HG02571 (cell line): ENCODE measurements around the gene ATP6V1F.

Experiments
- ATAC-seq: cut with Tn5 transposase; IDR thresholded peaks from one replicate; pipeline ENCODE4 v1.9.1; 2021; ENCODE audit warnings: mild to moderate bottlenecking, moderate library complexity; ENCODE audit not compliant: unreplicated experiment

ATP6V1F gene

DNA sequence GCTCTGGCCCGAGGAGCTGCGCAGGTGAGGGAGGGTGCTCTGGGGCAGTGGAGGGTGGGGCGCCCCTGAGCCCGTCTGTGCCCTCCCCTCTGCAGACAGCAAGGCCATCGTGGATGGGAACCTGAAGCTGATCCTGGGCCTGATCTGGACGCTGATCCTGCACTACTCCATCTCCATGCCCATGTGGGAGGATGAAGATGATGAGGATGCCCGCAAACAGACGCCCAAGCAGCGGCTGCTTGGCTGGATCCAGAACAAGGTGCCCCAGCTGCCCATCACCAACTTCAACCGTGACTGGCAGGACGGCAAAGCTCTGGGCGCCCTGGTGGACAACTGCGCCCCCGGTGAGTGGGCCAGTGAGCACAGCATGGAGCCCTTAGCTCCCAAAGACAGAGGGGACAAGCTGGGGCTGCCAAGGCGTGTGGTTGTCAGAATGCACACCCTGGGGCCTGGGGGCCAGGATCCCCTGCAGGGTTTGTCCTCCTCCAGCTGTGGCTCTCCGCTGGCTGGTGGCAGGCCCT, 27.4 kb upstream of the ATP6V1F start:
- ATAC-seq, result no peak

DNA sequence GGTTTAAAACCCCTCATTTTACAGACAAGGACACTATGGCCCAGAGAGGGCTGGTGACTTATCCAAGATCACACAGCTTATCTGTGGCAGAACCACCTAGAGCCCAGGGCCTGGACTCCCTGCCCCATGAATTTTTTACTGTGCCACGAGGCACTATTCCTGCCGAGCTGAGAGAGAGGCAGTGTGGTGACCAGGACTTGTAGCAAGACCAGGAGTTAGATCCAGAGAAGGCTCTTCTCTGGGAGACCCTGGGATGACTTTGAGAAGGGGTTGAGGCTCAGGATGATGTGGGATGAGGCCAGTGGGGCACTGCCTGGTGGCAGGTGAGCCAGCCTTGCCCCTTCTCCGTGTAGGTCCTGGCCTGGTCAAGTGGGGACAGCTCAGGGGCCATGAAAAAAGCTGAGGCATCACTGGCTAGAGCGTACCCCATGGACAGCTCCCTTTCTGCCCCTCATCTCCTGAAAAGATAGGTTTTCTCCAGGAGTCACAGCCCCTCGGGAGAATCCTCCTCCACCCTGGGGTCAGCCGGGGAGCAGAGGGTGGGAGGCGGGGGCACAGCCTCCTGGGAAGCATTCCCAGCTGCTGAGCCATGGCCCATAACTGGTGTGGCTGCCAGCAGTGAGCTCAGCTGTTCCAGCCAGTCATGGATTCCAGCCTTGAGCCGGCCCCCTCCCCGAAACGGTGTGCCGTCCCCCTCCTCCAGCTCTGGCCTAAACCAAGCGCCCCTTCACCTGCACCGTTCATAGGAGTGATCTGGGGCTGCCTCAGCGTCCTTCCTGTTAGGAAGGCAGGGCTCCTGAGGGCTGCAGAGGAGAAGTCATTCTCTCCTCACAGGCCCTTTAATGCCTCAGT, 26.6 kb upstream of the ATP6V1F start:
- ATAC-seq, result no peak

DNA sequence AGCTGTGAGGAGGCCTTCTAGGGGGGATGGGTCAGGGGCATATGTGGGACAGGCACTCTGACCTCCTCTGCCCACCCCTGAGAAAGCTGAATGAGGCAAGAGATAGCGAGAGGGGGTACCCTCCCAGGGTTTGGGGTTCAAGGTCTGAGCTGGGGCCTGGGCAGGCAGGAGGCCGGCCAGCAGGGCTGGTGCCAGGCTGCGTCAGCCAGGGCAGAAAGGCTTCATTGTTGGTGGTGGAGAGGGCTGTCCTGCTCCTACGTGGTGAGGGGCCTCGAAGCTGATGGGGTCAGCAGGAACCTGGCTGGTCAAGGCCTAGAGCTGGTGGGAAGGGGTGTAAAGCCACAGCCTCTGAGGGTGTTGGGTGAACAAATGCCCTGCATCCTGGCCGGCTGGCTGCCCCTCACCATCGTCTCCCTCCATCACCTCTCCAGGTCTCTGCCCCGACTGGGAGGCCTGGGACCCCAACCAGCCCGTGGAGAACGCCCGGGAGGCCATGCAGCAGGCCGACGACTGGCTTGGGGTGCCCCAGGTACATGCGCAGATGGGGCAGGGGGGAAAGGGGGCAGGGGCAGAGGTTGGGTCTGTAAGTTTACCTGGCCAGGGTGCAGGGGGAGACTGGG, 25.8 kb upstream of the ATP6V1F start:
- ATAC-seq, result no peak

DNA sequence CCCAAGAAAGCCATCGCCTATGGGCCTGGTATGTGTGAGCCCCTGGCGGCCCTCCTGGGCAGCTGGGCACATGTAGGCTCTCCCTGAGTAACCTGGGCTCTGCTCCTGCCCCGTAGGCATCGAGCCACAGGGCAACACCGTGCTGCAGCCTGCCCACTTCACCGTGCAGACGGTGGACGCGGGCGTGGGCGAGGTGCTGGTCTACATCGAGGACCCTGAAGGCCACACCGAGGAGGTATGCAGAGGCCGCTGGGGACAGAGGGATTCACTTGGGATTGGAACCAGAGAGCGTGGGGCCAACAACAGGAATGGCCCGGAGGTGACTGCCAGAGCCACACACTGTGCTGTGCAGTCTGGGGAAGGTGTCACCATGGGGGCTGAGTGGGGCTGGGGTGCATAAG, 25.1 kb upstream of the ATP6V1F start:
- ATAC-seq, result no peak

DNA sequence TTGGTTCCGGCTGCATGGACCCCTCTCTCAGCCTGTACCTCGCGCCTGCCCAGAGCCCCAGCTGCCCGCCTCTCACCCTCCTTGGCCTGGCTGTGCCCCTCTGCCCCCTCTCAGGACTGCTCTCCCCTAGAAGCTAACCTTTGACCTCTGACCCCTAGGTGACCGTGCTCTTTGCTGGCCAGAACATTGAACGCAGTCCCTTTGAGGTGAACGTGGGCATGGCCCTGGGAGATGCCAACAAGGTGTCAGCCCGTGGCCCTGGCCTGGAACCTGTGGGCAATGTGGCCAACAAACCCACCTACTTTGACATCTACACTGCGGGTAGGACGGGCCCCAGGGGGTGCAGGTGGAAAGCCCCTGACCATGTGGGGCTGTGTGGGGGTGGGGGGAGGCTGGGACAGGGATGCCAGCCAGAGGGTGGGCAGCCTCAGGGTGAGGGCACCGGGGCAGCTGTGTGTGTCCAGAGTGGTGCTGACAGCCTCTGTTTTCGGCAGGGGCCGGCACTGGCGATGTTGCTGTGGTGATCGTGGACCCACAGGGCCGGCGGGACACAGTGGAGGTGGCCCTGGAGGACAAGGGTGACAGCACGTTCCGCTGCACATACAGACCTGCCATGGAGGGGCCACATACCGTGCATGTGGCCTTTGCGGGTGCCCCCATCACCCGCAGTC, 24.4 kb upstream of the ATP6V1F start:
- ATAC-seq, result no peak

DNA sequence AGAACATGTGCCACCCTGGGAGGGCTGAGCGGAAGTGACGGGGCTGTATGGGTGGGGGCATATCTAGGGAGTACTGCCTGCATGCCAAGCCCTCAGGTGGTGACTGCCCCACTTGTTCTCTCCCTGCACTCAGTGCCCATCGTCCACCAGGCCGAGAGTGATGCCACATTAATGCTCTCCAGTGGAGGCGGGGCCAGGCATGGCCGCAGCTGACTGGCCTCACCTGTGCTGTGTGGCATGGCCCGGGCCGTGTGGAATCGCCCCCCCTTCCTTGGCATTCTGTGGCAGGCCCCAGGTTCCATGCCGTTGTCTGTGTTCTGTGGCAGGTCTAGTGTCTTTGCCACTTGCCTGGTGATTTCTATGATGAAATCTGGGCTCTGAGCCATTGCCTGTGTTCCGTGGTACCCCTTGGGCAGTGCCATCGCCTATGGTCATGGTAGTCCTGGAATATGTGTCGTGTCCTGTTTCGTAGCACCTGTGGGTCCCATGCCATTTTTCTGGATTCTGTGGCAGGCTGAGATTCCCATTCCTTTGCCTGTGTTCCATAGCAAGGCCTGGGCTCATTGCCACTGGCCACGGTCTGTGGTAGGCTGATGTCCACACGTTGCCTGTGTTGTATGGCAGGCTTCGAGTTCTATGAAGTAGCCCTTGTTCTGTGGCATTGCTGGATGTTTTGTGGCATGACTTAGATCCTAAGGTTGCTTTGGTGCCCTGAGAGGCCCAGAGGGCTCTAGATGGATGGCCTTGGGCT, 23.5 kb upstream of the ATP6V1F start:
- no peak for ATAC-seq

DNA sequence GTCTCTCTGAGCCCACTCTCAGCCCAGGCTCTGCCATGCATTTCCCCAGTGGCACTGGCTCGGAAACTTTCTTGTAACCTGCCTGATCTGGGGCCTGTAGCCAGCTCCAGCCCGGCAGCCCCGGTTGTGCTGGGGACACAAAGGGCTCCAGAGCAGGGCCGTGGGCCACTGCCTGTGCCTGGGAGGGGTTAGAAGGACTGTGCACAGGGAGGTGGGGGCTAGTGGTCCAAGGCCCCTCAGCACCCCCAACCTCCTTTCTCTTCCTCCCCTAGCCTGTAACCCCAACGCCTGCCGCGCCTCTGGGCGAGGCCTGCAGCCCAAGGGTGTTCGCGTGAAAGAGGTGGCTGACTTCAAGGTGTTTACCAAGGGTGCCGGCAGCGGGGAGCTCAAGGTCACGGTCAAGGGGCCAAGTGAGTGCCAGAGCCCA, 22.9 kb upstream of the ATP6V1F start:
- no peak for ATAC-seq

DNA sequence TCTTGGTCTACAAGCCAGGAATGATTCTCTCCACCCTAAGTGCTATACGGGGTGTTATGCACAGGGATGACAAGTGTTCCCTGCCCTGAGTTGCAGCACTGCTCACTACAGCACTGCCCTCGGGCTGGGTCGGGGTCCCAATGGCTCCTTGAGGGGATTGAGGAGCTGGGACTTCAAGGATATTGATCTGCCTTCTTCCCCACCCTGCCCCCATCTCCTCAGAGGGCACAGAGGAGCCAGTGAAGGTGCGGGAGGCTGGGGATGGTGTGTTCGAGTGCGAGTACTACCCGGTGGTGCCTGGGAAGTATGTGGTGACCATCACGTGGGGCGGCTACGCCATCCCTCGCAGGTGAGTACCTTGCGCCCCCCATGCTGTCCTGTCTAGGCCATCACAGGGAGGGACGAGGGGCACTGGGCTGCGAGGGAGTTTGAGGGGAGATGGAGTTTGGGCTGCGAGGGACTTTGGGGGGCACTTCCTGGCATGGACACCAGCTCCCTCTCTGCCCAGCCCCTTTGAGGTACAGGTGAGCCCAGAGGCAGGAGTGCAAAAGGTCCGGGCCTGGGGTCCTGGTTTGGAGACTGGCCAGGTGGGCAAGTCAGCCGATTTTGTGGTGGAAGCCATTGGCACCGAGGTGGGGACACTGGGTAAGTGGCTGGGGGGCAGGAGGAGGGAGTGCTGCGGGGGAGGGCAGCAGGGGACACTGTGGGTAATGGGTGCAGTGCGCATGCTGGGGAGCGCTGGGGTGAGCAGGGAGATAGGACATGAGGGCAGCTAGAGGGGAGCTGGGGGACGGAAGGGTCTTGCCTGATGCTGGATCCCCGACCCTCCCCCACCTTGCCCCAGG, 22.1 kb upstream of the ATP6V1F start:
- no peak for ATAC-seq

DNA sequence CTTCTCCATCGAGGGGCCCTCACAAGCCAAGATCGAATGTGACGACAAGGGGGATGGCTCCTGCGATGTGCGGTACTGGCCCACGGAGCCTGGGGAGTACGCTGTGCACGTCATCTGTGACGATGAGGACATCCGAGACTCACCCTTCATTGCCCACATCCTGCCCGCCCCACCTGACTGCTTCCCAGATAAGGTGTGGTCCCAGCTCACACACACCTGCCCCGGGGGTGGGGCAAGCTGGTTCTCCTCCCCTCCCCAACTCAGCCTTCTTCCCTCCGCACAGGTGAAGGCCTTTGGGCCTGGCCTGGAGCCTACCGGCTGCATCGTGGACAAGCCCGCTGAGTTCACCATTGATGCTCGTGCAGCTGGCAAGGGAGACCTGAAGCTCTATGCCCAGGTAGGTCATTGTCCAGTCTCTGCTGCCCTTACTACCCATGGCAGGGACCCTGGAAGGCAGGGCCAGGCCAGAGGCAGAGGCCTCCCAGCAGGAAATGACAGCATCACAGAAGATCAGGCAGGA, 21.4 kb upstream of the ATP6V1F start:
- ATAC-seq, result no peak

DNA sequence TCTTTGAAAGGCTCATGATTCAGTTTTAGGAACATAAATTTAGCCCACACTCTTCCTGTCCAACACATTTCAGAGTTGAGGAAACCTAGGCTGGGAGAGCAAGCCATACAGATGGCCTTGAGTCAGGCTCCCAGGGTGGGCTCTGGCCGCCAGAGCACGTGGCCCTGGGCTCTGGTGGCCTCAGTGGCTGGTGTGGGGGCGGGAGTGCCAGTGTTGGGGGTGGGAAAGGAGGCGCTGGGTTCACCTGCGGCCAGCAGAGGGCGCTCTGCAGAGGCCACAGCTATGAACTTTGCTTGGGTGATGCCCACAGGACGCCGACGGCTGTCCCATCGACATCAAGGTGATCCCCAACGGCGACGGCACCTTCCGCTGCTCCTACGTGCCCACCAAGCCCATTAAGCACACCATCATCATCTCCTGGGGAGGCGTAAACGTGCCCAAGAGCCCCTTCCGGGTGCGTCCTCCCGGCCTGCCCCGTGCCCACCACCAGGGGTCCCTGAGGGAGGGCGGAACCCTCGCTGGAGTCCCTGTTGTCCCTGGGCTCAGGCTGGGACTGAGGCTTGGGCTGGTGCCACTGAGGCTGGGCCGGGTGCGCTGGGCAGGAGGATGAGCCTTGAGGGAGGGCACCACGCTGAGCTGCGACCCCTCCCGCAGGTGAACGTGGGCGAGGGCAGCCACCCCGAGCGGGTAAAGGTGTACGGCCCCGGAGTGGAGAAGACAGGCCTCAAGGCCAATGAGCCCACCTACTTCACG, 20.6 kb upstream of the ATP6V1F start:
- ATAC-seq, result no peak

DNA sequence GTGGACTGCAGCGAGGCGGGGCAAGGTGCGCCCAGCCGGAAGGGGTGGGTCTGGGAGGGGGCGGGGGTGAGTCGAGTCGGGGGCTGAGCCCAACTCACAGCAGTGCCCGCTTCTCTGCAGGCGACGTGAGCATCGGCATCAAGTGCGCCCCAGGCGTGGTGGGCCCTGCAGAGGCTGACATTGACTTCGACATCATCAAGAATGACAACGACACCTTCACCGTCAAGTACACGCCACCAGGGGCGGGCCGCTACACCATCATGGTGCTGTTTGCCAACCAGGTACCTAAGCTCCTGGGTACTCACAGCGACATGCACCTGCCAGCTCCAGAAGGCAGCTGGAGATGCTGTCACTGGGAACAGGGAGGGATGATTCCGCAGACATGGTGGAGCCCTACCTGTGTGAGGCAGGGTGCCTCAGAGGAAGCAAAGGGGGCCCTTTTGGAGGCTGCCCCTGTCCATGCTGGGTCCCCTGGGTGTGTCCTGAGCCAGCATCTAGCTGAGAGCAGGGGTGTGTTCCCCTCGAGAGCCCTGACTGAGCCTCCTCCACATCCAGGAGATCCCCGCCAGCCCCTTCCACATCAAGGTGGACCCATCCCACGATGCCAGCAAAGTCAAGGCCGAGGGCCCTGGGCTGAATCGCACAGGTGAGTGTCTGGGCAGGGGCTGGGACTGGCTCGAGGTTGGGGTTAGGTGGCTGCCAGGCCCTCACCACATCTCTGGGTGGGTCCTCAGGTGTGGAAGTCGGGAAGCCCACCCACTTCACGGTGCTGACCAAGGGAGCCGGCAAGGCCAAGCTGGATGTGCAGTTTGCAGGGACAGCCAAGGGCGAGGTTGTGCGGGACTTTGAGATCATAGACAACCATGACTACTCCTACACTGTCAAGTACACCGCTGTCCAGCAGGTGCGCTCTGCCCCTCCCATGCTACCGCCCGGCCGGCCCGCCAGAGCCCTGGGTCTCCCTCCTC, 19.7 kb upstream of the ATP6V1F start:
- ATAC-seq, result no peak

DNA sequence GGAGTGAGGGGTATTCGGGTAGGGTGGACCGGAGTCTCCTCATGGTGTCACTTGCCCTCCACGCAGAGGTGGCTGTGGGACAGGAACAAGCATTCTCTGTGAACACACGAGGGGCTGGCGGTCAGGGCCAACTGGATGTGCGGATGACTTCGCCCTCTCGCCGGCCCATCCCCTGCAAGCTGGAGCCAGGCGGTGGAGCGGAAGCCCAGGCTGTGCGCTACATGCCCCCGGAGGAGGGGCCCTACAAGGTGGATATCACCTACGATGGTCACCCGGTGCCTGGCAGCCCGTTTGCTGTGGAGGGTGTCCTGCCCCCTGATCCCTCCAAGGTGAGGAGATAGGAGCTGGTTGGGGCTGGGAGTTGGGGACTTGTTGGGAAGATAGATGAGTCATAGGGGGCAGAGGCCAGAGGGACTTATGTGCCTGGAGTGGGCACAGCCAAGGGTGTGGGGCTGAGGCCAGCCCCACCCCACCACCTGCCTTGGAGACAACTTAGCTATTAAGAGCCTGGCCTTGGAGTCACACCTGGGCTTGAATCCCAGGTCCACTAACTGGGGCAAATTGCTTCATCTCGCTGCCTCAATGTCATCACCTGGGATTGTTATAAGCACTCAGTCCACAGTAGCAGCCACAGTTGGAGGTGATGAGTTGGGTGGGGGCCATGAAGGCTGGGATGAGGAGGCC, 18.6 kb upstream of the ATP6V1F start:
- ATAC-seq, result no peak

DNA sequence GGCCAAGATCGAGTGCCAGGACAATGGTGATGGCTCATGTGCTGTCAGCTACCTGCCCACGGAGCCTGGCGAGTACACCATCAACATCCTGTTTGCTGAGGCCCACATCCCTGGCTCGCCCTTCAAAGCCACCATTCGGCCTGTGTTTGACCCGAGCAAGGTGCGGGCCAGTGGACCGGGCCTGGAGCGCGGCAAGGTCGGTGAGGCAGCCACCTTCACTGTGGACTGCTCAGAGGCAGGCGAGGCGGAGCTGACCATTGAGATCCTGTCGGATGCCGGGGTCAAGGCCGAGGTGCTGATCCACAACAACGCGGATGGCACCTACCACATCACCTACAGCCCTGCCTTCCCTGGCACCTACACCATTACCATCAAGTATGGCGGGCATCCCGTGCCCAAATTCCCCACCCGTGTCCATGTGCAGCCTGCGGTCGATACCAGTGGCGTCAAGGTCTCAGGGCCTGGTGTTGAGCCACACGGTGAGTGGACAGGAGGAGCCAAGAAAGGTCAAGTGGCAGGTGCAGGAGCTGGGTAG, 17.8 kb upstream of the ATP6V1F start:
- no peak for ATAC-seq

DNA sequence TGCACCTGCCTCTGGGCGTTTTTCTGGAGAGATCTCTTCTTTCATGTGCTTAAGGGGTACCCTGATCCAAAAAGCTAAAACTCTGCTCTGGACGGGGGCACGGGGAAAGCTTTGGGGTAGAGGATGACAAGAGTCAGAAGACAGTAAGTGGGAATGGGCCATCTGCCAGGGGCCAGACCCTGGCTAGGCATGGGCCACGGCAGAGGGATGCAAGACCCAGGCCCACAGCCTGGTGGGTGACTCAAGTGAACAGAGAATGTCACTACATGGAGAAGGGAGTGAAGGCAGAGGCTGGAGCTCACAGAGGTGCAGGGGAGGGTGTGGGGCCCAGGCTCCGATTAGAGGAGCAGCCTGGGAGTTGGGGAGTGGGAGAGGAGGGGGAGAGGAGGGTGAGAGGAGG, 17.2 kb upstream of the ATP6V1F start:
- ATAC-seq, result no peak

DNA sequence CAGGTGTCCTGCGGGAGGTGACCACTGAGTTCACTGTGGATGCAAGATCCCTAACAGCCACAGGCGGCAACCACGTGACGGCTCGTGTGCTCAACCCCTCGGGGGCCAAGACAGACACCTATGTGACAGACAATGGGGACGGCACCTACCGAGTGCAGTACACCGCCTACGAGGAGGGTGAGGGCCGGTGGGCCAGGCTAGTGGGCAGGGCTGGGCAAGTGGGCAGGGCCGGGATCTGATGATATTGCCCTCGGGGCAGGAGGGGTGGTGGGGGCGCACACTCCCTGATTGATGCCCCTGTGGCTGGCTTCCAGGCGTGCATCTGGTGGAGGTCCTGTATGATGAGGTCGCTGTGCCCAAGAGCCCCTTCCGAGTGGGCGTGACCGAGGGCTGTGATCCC, 16.7 kb upstream of the ATP6V1F start:
- no peak for ATAC-seq

DNA sequence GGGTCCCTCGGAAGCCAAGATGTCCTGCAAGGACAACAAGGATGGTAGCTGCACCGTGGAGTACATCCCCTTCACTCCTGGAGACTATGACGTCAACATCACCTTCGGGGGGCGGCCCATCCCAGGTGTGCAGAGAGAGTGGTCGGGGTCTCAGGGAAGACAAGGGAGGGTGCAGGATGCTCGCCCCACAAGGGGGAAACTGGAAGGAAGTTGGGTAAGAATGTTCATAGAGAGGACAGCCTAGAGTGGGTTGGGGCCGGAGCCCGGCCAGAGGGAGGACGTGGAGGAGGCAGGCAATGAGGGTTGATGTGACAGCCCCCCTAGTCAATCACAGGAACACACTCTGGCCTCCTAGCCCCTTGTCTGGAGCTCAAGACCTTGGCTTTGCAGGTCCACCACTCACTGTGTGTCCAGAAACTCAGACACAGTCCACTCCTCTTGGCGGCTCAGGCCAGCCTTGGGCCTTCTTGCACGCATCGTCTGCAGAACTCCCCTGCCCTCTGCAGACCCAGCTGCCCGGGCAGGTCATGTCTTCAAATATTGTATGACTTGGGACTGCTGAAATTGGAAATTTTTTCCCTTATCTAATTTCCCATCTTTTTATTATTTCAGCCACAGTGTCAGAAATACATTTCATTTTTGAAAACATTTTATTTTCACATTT, 15.7 kb upstream of the ATP6V1F start:
- no peak for ATAC-seq
